ENCODE results near the gene GNAO1. TPM values are rescaled to one million over a fixed set of nuclear protein-coding genes. Genes with fewer than 3 reads are reported as not detected.

The GNAO1 gene
- polyA plus RNA-seq, 6 donors from 2014 or later: 0.07 to 0.55 TPM; not detected in 4

DNA sequence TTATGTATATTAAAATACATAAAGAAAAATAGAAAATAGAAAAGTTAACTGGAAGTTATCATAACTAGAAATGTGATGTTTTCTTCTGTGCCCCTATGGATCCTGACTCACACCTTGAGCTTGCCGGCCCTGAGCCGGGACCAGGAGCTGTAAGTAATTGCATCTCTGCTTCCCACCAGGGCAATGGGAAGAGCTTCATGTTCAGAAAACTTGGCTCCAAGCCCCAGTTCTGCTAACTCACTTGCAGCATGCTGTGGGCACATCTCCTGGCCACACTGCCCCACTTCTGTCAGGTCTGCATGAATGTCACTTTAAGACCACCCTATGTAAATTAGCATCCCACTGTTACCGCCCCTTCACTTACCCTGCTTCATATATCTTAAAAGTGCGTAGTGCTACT is 37.2 kb downstream of the GNAO1 start:
- Mint-ChIP-seq H3K27me3 (peaks cover 0 to 12% (median 4%) of the 10 kb centered on the region in 3 donors), H3K4me3 (no peak overlapping the region), H3K9me3 (no peaks in the 10 kb centered on the region), H3K36me3 (no peaks in the 10 kb centered on the region), H3K4me1 (peaks cover 0 to 11% (median 4%) of the 10 kb centered on the region in 3 donors), H3K27ac (peak overlapping the region in 1 of 6 donors; percentile 21)
- no peak for ATAC-seq (ENCODE audit: low read depth in 2 of 2)
- no peak for DNase-seq

DNA sequence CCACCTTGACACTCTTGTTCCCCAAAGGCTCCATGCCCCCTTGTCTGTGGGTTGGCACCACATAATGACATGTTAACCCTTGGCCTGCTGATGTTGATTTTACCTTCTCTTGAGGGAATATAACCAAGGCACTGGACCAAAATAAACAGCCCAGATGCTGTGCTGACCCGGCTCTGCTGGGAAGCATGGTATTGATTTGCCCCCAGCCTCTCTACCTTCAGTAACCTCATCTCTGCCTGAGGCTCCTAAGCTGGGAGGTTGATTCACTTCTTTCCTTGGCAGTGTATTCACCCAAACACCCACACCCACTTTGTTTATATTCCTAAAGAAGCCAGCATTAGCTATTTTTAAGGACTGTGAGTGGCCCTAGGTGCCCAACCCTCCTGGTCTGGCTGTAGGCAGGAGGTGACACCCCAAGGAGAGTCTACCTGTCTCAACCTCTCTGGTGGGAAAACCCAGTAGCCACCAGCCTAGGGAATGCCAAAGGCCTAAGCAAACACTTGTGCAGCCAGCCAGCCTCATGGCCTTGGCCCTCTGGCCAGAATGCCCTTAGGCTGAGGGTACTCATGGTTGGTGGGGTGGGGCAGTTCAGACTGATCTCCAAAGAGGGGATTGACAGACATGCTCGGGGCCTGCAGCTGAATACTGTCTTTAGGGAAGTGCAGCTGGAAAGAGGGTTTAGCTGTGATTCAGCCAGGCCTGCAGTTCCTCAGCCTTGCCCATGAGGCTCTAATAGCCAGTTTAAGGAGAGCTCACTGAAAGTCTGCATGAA is 42.7 kb downstream of the GNAO1 start:
- Mint-ChIP-seq H3K27me3 (peaks cover 0 to 14% (median 0%) of the 10 kb centered on the region in 3 donors), H3K9me3 (no peaks in the 10 kb centered on the region), H3K36me3 (no peaks in the 10 kb centered on the region), H3K27ac (peak overlapping the region in 1 of 6 donors; percentile 67), H3K4me1 (no peaks in the 10 kb centered on the region), H3K4me3 (no peak overlapping the region)
- DNase-seq (no peak), ATAC-seq (ENCODE audit: low read depth in 2 of 2) (no peak)

DNA sequence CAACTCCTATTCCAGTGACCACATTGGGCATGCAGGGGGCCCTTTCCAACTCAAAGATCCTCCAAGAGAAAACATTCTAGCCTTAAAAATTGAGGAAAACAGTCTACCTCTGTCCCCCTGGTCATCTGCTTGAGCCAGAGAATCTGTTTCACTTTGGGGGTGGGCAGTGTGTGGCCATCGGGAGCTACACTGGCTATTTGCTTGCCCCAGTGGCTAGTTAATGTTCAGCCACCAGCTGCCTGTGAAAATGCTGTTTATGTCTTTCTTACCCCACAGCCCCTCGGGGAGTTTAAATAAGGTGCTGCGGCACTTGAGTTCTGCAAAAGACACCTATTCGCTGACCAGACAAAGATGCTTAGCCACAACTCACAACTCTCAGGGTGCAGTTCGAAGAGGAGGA is 43.4 kb downstream of the GNAO1 start:
- Mint-ChIP-seq H3K27me3 (peaks cover 0 to 14% (median 0%) of the 10 kb centered on the region in 3 donors), H3K4me1 (no peaks in the 10 kb centered on the region), H3K9me3 (no peaks in the 10 kb centered on the region), H3K4me3 (no peak overlapping the region), H3K27ac (no peak overlapping the region), H3K36me3 (no peaks in the 10 kb centered on the region)
- ATAC-seq (ENCODE audit: low read depth in 2 of 2) (no peak), DNase-seq (no peak)

DNA sequence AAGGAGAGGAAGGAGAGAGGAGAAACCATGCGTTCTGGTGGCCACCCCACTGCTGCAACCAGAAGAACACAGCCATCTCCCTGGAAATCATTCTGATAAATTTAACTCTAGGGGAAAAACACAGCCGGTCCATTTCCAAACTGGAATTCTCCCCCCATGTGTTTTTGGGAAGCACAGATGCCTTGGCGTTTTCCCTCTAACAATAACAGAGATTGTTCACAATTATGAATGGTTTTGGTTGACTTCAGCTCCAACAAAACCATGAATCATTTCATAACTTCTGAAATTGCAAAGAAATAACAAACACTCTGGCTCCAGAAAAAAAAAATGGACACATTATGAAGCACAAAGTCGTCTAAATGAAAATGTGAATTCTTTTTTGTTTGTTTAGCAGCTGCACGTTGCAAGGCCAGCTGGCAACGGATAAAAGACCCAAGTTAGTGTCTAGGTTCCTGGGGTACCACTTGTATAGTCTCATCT is 46.2 kb downstream of the GNAO1 start:
- no peak for ATAC-seq (ENCODE audit: low read depth in 2 of 2)
- no peaks in the 10 kb centered on the region for H3K4me1 Mint-ChIP-seq
- DNase-seq: no peak
- no peaks in the 10 kb centered on the region for H3K36me3 Mint-ChIP-seq
- H3K27ac Mint-ChIP-seq: no peak overlapping the region
- peaks cover 0 to 14% (median 4%) of the 10 kb centered on the region in 3 donors for H3K27me3 Mint-ChIP-seq
- no peaks in the 10 kb centered on the region for H3K9me3 Mint-ChIP-seq
- no peak overlapping the region for H3K4me3 Mint-ChIP-seq

DNA sequence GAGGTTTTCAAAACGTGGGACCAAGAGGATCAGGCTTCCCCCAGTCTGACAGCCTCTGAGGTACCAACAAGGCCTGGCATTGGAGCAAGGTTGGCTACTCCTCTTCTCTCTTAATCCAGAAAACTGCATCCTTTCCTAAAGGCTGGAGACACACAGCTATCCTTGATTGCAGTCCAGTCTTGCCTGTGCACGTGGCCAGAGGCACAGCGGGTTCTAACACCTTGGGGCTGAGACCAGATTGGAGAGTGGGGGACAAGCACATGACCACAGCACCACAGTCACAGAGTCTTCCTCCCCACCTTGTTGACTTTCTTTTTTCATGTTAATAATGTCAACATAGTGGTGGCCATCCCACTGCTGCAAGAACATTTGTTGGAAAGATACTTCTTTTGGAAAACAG is 46.9 kb downstream of the GNAO1 start:
- no peak overlapping the region for H3K27ac Mint-ChIP-seq
- H3K27me3 Mint-ChIP-seq: peaks cover 0 to 14% (median 4%) of the 10 kb centered on the region in 3 donors
- ATAC-seq (ENCODE audit: low read depth in 2 of 2): no peak
- no peak overlapping the region for H3K4me3 Mint-ChIP-seq
- DNase-seq: no peak
- no peaks in the 10 kb centered on the region for H3K36me3 Mint-ChIP-seq
- H3K9me3 Mint-ChIP-seq: no peaks in the 10 kb centered on the region
- no peaks in the 10 kb centered on the region for H3K4me1 Mint-ChIP-seq

DNA sequence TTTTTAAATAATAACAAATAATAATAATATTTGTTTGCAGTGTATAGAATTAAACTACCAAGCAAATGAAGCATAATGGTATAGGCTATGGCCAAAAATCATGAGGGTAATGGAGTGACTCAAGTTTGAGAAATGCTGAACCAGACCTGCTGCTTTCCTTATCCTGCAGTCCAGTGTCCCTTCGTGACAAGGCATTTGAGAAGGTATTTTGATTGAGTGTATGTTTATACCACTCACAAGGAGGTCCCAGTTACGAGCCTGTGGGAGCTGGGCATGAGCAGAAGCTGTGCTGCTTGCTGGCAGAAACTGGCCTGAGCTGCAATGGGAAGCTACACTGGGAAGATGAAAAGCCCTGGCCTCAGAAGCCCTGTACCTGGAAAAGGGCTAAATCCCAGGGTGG is 50.3 kb downstream of the GNAO1 start:
- H3K36me3 Mint-ChIP-seq: no peaks in the 10 kb centered on the region
- peak overlapping the region in 1 of 6 donors; percentile 10 for H3K27ac Mint-ChIP-seq
- H3K4me3 Mint-ChIP-seq: no peak overlapping the region
- no peaks in the 10 kb centered on the region for H3K9me3 Mint-ChIP-seq
- peaks cover 0 to 8% (median 4%) of the 10 kb centered on the region in 3 donors for H3K27me3 Mint-ChIP-seq
- ATAC-seq (ENCODE audit: low read depth in 2 of 2) (no peak), DNase-seq (no peak)
- H3K4me1 Mint-ChIP-seq: no peaks in the 10 kb centered on the region

DNA sequence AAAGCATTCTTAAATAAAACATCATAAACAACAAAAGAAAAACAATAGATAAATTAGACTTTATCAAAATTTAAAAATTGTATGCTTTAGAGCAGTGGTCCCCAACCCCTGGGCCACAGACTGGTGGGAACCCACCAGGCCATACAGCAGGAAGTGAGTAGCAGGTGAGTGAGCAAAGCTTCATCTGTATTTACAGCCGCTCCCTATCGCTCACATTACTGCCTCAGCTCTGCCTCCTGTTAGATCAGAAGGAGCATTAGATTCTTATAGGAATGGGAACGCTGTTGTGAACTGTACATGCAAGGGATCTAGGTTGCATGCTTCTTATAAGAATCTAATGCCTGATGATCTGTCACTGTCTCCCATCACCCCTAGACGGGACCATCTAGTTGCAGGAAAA is 51.5 kb downstream of the GNAO1 start:
- Mint-ChIP-seq H3K4me3 (no peak overlapping the region), H3K36me3 (no peaks in the 10 kb centered on the region), H3K9me3 (no peaks in the 10 kb centered on the region)

DNA sequence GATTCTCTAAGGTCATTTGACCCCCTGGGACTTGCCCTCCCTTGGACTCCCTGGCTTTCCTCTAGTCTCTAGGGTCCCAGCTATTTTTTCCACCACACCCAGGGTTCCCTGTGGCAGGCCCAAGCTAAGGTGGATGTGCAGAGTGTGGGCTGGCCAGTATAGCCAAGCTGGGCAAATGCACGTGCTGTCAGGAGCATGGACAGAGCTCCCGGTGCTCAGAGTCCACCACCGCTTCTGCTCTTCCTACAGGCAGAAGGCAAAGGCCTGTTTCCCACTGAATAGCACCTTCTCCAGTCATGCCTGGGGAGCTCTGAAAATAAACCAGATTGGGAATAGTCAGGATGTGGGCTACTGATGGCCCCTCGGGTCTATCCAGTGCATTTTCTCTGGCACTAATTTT is 53.3 kb downstream of the GNAO1 start:
- Mint-ChIP-seq H3K27me3 (peaks cover 0 to 4% (median 0%) of the 10 kb centered on the region in 3 donors), H3K36me3 (no peaks in the 10 kb centered on the region), H3K4me1 (no peaks in the 10 kb centered on the region), H3K4me3 (no peak overlapping the region), H3K9me3 (peaks cover 0 to 3% (median 0%) of the 10 kb centered on the region in 7 donors), H3K27ac (peak overlapping the region in 1 of 6 donors; percentile 42)
- DNase-seq (no peak), ATAC-seq (ENCODE audit: low read depth in 2 of 2) (no peak)

More for the DNA sequence above, 51.5 kb downstream of the GNAO1 start:
- Mint-ChIP-seq H3K27me3 (peaks cover 0 to 4% (median 4%) of the 10 kb centered on the region in 3 donors), H3K4me1 (no peaks in the 10 kb centered on the region), H3K27ac (no peak overlapping the region)
- ATAC-seq (ENCODE audit: low read depth in 2 of 2) (no peak), DNase-seq (no peak)

DNA sequence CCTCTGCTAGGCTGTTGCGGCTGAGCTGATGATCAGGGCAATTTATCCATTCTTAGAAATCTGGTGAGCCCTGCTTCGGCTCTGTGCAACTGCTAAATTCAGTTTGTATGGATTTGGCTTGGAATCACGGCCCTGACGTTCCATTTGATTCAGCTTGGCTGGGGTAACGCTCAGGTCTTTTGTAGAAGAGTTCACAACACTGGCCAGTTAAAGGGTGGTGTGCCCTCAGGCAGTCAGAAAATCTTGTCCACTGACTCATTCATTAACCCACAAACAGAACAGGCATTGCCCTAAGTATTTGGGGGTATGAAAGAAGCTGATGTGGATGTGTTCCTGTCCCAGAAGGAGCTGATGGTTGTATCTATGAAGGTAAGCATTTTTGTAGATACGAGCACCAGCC is 53.9 kb downstream of the GNAO1 start:
- peaks cover 0 to 3% (median 0%) of the 10 kb centered on the region in 7 donors for H3K9me3 Mint-ChIP-seq
- DNase-seq: no peak
- ATAC-seq (ENCODE audit: low read depth in 2 of 2): no peak
- no peaks in the 10 kb centered on the region for H3K36me3 Mint-ChIP-seq
- H3K27me3 Mint-ChIP-seq: peaks cover 0 to 4% (median 0%) of the 10 kb centered on the region in 3 donors
- H3K27ac Mint-ChIP-seq: no peak overlapping the region
- no peaks in the 10 kb centered on the region for H3K4me1 Mint-ChIP-seq
- H3K4me3 Mint-ChIP-seq: no peak overlapping the region

DNA sequence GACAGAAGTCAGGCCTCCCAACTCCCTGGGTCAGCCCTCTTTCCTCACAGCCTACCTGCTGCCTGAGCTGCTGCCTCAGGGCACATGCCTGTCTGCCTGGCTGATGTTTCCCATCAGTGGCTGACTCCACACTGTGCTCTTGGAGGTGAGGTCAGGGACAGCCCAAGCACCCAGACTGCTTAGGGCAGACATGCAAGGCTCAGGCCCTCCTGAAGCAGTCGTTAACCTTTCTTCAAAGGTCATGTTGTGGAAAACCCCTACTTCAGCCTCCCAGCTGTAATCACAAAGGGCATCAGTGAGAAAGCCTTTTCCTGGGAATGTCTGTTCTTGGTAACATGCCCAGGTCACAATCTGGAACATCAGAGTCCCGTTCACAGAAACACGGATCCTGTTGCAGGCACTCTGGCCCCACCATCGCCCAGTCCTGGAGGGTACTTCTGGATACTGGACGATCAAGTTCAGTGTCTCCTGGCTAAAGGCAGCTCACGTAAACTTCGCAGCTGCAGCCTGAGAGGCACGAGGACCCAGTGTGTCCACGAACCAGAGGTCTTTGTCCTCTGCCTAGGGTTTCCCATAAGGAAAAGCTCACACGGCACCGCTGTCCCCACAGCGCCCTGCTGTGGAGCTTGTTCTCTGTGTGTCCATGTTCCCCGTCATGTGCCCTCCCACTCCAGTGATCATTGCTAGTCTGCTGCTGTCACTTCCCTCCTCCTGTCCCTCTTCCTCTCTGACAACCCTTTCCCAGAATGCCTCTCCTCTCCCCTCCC is 54.9 kb downstream of the GNAO1 start:
- DNase-seq (no peak), ATAC-seq (ENCODE audit: low read depth in 2 of 2) (no peak)
- H3K27ac Mint-ChIP-seq: peak overlapping the region in 1 of 6 donors; percentile 53
- H3K9me3 Mint-ChIP-seq: peaks cover 0 to 3% (median 0%) of the 10 kb centered on the region in 7 donors
- H3K4me3 Mint-ChIP-seq: no peak overlapping the region
- no peaks in the 10 kb centered on the region for H3K4me1 Mint-ChIP-seq
- H3K36me3 Mint-ChIP-seq: no peaks in the 10 kb centered on the region
- H3K27me3 Mint-ChIP-seq: peaks cover 0 to under 1% (median 0%) of the 10 kb centered on the region in 3 donors

DNA sequence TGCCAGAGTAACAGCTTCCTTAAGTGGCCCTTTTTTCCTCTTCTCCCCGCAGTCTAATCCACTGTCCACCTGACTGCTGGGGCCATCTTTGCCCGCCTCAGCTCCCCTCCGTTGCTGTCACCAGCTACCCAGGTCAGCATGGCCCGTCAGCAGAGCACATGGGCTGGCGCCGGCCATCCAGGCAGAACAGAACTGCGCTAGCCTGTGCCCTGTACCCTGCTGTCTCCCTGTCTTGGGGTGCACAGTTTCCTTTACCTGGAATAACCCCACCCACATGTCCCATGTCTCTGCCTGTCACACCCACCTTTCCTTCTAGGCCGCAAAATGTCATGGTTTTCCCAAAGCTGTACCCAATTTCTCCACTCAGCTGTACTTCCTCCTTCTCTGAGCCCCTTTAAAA is 55.7 kb downstream of the GNAO1 start:
- Mint-ChIP-seq H3K4me1 (no peaks in the 10 kb centered on the region), H3K36me3 (no peaks in the 10 kb centered on the region), H3K4me3 (no peak overlapping the region), H3K9me3 (peaks cover 0 to 3% (median 0%) of the 10 kb centered on the region in 7 donors), H3K27ac (peak overlapping the region in 1 of 6 donors; percentile 53), H3K27me3 (no peaks in the 10 kb centered on the region)
- no peak for DNase-seq
- no peak for ATAC-seq (ENCODE audit: low read depth in 2 of 2)

DNA sequence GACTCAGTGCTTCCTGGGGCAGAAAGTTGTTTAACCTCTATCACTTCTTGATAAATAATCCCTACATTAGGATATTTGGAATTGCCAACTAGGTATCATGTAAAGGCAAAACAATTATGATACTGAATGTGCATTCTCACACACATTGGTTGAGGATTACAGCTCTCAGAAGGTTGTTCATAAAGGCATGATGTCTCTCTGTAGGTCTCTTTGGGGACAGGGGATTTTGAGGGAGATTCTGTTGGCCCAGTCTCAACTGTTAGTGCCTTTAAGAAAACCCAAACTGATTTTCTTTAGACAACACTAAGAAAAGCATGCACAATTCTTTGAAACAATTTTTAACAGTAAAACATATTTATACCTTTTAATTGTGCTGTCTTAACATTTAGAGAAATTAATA is 56.5 kb downstream of the GNAO1 start:
- no peaks in the 10 kb centered on the region for H3K4me1 Mint-ChIP-seq
- peaks cover 0 to 3% (median 0%) of the 10 kb centered on the region in 7 donors for H3K9me3 Mint-ChIP-seq
- H3K27ac Mint-ChIP-seq: no peak overlapping the region
- DNase-seq: no peak
- no peak for ATAC-seq (ENCODE audit: low read depth in 2 of 2)
- no peaks in the 10 kb centered on the region for H3K27me3 Mint-ChIP-seq
- H3K4me3 Mint-ChIP-seq: no peak overlapping the region
- H3K36me3 Mint-ChIP-seq: no peaks in the 10 kb centered on the region

DNA sequence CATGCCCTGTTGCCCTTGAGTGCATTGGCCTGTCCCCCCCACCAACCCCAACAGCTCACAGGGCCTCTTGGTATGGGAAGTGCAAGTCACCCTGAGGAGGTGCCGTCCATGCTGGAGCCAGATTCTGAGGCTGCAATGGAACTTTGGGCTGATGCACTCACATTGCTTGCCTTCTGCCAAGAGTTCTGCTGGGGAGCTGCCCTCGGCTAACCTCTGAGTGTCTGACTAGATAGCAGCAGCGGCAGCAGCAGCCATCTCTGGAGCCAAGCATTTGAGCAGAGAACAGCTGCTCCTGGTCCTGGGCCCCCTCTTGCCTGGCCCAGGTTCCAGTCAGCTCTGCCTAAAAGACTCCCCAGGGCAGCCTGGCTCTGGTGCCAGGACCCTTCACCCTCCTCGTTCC is 61.5 kb downstream of the GNAO1 start:
- Mint-ChIP-seq H3K27ac (no peak overlapping the region), H3K4me3 (no peak overlapping the region), H3K36me3 (no peaks in the 10 kb centered on the region), H3K27me3 (peaks cover 3 to 14% (median 11%) of the 10 kb centered on the region in 3 donors), H3K4me1 (no peaks in the 10 kb centered on the region), H3K9me3 (peaks cover 0 to 3% (median 0%) of the 10 kb centered on the region in 7 donors)
- DNase-seq: no peak
- no peak for ATAC-seq (ENCODE audit: low read depth in 2 of 2)

DNA sequence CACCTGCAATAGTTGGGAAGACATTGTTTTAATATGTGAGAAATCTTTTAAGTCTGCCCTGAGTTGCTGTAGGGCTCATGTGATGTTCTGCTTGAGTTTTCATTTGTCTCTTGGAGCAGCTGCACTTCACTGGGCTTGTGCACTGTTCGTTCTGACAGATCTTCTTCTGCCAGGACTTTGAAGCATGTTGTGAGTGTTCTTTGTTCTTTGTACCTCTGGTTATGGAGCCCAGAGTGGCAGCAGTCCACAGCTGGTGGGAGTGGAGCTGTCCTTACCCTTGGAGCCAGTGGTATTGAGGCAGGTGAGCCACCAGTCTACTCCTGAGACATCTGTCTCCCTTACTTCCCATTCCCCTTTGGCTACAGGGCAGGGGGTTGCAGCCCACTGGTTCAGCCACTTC is 64.6 kb downstream of the GNAO1 start:
- Mint-ChIP-seq H3K27ac (peak overlapping the region in 1 of 6 donors; percentile 42), H3K4me1 (no peaks in the 10 kb centered on the region), H3K36me3 (no peaks in the 10 kb centered on the region), H3K9me3 (no peaks in the 10 kb centered on the region), H3K4me3 (no peak overlapping the region), H3K27me3 (peaks cover 6 to 14% (median 11%) of the 10 kb centered on the region in 3 donors)
- no peak for ATAC-seq (ENCODE audit: low read depth in 2 of 2)
- DNase-seq: no peak

Measured in naive B cell (primary cell).